Measurements from ENCODE around the gene LYPD6.

DNA sequence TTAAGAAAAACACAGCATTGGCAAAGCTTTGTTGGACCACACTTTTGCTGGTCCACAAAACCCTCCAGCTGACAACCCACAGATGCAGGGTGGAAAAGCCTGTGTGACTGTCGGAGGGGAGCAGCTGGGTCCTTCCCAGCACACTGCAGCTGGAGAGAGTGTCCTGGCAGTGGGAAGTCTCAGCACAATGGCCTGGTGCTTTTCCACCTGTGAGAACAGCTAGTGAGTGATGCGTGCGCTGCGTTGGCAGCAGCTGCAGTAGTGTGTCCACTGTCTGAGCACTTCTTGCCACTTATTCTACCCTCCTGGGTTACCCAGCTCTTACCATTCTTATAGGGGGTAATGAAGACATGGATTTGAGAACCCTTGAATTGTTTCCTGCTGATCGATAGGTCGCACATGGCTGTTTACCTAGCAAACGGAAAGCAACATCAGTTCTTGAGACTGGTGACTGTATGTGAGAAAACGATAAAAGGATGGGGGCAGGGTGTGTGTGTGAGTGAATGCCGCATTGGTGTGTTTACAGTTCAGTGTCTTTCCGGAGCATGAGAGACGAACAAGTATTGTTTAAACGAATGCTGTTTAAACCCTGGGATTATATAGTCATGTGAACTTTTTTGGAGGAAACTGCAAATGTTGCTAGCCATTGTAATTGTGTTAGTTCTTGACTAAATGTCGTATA is 69.7 kb downstream of the LYPD6 start:
- TF ChIP-seq, protein P1, sequence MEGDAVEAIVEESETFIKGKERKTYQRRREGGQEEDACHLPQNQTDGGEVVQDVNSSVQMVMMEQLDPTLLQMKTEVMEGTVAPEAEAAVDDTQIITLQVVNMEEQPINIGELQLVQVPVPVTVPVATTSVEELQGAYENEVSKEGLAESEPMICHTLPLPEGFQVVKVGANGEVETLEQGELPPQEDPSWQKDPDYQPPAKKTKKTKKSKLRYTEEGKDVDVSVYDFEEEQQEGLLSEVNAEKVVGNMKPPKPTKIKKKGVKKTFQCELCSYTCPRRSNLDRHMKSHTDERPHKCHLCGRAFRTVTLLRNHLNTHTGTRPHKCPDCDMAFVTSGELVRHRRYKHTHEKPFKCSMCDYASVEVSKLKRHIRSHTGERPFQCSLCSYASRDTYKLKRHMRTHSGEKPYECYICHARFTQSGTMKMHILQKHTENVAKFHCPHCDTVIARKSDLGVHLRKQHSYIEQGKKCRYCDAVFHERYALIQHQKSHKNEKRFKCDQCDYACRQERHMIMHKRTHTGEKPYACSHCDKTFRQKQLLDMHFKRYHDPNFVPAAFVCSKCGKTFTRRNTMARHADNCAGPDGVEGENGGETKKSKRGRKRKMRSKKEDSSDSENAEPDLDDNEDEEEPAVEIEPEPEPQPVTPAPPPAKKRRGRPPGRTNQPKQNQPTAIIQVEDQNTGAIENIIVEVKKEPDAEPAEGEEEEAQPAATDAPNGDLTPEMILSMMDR (IDR thresholded peaks at IDR 0.05), result no peak
- TF ChIP-seq ZFX (IDR thresholded peaks at IDR 0.05; ENCODE audit: borderline replicate concordance), result no peak
